ENCODE measurements around the gene RUFY4.

Gene RUFY4

DNA sequence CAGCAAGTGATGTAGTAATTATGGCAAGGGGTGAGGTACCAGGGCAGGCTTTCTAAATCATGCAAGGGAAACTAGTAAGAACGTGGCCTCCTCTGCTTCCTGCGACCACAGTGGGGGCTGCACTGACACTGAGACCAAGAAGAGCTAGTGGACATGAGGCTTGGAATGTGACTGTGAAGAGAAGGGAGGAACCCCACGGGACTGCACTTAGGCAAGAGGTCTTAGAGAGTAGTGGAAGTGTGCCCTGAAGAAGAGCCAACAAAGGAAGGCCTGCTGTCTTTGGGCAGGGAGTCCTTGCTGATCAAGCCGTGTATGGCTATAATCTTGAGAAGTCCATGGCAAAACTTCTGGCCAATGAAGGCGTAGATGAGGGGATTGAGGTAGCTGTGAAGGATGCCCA is 8.9 kb upstream of the RUFY4 start:
- DNase-seq (ENCODE audit: low read depth, low spot score) = no peak

DNA sequence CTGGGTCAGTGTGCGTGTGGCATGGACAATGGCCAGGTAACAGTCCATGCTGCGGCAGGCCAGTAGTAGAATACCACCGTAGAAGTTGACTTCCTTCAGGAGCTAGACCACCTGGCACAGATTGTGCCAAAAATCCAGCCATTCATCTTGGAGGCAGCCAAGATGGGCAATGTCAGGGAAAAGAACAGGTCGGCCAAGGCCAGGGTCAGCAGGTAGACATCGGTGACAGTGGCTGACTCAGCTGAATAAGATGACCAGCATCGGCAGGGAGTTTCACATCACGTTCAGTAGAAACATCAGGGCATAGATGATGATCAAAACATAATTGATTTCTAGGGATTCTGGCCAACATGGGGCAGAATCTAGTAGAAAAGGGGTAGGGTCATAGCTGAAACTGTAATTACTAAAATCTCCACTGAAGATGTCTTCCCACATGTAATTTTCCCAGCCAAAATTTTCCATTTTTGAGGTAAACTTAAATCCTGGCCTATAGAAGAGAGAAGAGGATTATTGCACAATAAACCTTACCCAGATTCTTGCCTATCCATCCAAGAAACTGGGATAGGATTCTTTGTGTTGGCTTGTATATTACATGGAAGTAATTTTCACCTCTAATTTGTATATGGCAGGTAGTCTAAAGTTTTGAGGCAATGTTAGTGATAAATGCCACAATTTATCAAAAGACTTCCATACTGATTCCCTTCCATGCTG is 7.9 kb upstream of the RUFY4 start:
- no peak for DNase-seq (ENCODE audit: low read depth, low spot score)

DNA sequence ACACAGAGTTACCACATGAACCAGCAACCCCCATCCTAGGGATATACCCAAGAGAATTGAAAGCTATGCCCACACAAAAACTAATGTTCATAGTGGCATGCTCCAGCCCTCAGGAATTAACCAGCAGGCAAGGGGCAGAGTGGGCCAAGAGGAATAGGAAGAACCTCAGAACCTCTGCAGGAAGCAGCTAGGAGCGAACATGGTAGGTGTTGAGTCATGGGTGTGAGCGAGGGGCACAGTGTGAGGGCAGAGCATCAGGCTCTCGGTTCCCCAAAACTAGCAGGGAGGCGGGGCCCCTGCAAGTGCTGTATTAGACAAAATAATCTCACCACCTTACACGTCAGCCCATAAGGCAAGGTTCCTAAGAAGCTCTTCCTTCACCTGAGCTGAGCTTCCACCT is 5.6 kb upstream of the RUFY4 start:
- no peak for DNase-seq (ENCODE audit: low read depth, low spot score)

DNA sequence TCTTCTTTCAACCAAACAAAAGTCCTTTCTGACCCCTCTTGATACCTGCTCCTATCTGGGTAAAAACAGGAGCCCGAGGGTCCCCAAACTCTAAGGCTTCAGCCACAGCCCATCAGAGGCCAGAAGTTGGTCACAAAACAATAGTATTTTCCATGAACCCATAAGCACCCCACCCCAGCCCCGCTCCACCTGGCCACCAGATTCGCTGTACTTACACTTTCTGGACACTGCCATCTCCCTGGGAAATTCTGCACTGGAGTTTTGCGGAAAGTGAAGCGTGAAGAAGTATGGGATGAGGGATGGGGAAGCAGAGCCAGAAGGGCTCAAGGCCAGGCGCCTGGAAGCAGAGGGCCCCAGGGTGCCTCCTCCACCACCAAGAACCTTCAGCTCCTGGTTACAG is 5.2 kb upstream of the RUFY4 start:
- DNase-seq (ENCODE audit: low read depth, low spot score) = no peak

DNA sequence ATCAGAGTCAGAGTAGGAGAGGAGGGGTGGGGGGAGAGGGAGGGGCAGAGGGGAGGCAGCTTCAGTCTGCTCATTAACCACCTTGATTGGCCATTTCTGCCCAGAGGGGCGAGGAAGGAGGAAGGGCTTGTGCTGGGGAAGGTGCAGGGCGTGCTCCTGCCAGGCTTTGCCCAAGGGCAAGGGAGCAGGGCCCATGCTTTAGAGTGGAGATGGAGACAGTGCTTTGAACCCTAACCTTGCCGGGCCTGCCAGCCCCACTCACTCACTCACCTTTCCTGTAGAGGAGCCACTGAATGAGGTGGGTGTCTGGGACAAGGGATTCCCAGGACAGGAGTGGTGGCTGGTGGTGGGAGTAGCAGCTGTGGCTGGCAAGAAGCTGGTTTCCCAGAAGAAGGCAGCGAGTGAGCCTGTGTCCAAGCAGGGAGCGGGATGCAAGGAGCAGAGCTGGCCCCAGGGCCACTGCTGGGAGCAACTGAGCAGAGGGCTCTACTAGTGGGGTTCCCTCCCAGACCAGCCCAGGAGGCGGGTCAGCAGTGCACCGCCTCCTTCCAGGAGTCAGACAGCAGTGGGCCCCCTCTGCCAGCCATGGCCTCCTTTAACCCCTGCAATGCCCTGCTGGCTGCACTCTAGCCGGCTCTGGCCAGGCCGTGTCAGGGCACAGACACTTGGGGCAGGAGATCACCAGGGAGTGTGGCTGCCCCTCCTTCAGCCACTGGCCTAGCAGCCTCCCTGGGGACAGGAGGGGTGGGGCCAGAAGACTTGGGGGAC is 3.6 kb upstream of the RUFY4 start:
- DNase-seq (ENCODE audit: low read depth, low spot score) = no peak

DNA sequence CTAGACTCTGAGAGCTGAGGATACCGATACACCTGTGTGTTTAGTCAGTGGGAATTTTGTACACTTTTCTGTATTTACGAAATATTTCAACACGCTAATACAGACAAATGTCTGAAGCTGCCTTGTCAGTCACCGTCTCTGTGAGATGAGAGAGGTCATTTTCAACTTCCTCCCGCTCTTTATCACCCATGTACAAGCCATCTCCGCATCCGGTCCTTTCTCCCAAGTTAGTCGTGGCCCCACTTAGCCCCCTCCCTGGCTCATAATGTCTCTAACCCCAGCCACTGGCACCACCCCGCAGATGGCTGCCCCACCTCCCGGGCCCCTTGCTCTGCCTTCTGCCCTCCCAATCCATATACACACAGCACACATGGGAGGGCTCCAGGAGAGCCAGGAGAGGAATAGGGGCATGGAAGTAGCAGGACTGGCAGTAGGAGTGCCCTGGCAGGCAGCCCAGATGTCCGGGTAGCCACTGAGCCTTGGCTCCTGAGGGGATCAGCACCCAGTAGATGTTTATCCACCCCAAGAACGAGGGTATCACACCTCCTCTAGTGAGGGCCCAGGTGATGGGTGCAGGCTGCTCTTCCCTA is 2.0 kb upstream of the RUFY4 start:
- no peak for DNase-seq (ENCODE audit: low read depth, low spot score)

DNA sequence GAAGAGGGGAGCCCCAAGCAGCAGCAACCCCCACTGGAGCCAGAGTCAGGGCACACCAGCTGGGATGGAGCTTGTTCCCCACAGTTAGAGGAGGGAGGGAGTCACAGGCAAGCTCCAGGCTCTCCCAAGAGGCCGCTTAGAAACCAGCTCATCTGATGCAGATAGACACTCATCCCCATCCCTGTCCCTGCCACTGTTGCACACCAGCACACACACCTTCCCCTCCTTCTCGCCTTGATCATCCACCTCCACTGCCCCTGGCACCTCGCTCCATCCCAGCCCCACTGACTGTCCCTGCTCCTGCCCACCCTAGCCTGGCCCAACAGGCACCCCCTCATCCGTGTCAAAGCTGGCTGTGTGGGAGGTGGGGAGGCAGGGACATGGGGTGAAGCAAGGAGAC is 1.5 kb upstream of the RUFY4 start:
- no peak for DNase-seq (ENCODE audit: low read depth, low spot score)

DNA sequence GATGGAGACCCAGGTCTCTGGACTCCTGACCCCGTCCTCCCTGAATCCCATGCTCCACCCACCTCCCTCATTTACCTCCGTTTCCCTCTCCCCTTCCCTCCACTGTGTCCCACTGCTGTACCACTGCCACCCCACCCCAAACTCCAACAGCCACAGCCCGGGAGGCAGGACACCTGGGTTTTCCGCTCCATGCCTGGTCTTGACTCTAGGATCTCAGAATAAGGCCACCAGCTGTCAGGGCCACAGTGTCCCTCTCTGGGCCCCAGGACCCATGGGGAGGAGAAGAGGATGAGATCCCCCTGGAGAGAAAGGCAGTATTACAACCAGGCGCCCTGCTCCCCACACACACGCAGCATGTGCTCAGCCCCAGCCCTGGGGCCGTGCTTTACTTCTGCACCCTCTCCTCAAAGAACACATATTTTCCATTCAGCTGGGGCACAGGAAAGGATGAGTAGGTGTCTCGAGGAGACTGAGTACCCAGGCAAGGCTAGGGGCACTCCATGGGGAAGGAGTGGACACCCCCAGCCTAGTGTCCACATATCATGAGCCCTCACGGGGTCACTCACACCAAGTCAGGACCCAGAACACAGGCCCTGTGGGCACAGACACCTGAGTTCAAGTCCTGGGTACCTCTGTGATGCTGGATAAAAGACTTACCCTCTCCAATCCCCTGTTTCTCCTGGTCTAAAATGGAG is 700 bp downstream of the RUFY4 start:
- DNase-seq (ENCODE audit: low read depth, low spot score) = no peak

DNA sequence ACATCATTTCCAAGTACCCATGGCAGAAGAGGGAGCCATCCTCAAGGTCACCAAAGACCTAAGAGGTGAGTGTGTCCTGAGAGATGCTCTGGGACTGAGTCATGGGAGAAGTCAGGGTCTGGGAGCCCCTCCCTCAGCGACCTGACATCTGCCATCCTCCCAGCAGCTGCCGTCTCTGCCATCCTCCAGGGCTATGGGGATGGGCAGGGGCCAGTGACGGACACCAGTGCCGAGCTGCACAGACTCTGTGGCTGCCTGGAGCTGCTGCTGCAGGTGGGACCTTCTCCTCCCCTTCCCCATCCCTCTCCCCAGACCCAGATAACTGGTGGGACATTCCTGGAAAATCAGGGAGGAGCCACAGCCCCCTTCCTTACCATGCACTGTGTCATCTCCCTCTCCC is 1.5 kb downstream of the RUFY4 start:
- no peak for DNase-seq (ENCODE audit: low read depth, low spot score)

DNA sequence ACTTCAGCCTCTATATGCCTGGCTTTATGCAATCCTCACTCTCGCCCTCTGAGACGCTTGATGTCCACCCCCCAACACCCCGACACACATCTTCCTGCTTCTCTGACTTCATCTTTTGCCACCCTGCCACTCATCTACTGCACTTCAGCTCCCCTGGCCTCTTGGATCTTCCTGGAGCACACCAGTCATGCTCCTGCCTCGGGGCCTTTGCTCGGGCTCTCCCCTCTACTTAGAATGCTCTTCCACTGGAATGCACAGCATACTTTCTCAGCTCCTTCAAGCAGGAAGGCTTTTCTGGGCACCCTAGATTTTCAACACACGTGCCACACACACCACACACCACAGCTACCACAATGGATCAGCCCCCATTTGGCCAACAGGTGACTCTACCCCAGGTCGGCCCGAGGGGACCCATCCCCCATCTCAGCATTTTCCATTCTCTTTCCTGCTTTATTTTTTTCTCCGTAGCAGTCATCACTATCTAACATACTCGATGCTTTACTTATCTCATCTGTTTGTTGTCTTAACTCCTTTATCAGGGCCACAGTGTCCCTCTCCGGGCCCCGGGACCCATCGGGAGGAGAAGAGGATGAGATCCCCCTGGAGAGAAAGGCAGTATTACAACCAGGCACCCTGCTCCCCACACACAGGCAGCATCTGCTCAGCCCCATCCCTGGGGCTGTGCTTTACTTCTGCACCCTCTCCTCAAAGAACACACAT is 2.3 kb downstream of the RUFY4 start:
- no peak for DNase-seq (ENCODE audit: low read depth, low spot score)

DNA sequence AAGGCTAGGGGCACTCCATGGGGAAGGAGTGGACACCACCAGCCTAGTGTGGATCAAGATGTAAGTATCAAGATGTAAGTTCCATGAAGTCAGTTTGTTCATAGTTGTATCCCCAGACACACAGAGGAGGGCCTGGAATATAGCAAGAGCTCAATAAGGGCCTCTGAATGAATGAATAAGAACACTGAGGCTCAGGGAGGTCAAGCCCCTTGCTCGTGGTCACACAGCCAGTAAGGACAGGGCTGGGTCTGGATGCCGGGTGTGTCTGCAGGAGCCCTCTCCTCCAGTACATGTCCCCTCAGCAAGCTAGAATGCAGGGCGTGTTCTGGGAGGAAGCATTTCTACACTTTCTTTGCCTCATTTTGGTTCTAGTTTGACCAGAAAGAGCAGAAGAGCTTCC is 2.9 kb downstream of the RUFY4 start:
- DNase-seq (ENCODE audit: low read depth, low spot score) = no peak

DNA sequence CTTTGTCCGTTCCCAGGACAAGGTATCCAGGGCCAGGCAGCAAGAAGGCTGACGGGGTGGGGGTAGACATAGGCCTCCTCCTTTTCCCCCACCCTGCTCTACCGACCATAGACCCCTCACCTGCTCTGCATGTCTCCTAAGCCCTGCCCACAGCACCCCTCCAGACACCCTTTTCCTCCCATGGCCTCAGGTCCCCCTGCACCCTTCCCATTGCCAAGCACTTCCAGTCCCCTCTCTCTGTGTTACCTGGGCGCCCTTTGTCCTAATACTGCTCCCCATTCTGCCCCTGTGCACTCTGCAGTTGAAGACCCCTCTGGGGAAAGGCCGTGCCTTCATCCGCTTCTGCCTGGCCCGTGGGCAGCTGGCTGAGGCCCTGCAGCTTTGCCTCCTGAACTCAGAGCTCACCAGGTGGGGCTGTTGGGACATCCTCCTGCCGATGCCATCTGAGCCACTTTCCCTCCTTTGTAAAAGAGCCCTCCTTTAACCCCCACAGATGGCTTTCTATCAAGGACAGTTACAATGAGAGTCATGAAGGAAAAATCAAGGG is 3.5 kb downstream of the RUFY4 start:
- no peak for DNase-seq (ENCODE audit: low read depth, low spot score)

DNA sequence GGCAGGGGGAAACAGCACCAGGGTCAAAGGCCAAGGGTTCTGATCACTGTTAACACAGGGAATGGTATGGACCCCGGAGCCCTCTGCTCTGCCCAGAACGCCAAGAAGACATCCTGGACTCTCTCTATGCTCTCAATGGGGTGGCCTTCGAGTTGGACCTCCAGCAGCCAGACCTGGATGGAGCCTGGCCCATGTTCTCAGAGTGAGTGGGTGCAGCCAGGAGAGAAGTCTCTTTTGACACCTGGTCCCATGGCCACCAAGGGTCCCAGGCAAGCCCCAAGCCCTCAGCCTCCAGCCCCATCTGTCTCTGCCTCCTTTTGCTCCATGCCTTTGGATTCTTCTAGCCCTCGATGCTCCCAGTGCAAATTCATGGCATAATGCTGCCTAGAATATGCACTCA is 4.1 kb downstream of the RUFY4 start:
- DNase-seq (ENCODE audit: low read depth, low spot score) = no peak

DNA sequence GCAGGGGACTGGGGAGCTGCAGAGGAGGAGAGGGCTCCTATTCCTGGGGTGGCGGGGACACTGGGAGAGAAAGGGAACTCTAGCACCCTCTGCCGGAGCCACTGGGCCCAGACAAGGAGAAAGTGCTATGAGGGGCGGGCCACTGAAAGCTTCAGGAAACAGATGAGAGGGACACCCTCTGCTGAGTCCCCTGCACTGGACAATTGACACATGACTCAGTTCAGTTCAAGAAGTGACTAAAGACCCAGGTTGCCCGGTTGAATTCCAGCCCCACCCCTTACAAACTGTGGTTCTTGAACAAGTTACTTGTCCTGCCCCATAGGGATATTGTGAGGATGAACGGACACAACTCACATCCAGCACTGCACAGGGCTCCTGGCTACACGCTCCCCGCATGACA is 5.0 kb downstream of the RUFY4 start:
- DNase-seq (ENCODE audit: low read depth, low spot score) = peak; percentile 64

DNA sequence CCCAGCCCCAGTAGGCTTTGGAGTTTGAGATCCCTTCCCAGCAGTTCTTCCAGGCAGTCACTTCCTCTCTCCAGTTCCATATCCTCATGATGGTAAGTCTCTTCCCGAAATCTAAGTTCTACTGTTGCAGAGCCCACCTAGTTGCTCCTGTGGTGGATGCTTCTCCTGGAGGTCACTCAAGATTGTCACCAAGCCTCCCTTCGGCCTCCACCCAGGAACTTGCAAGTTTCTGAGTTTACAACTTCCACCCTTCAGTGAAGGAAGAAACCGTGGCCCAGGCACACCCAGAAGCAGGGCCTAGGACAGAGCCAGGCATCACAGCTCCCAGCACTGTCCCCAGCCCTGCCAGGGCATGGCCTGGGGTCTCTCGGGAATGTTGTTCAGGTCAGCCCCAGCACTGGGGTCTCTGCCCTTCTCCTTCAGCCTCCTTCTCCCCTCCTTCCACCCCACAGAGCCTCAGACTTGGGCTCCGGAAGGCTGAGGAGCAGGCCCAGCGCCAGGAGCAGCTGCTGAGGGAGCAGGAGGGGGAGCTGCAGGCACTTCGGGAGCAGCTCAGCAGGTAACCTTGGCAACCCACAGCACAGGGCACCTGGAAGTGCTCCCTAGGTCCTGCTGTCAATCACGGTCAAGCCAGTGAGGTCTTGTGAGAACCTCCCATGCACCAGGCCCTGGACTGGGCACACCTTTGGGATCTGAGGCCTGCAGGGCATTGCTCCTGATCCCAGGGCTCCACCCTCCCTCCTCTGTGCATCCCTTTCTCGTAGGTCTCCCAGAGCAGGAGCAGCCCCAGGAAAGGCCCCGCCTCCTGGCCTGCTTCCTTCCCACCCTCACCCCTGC is 7.1 kb downstream of the RUFY4 start:
- DNase-seq (ENCODE audit: low read depth, low spot score) = no peak

DNA sequence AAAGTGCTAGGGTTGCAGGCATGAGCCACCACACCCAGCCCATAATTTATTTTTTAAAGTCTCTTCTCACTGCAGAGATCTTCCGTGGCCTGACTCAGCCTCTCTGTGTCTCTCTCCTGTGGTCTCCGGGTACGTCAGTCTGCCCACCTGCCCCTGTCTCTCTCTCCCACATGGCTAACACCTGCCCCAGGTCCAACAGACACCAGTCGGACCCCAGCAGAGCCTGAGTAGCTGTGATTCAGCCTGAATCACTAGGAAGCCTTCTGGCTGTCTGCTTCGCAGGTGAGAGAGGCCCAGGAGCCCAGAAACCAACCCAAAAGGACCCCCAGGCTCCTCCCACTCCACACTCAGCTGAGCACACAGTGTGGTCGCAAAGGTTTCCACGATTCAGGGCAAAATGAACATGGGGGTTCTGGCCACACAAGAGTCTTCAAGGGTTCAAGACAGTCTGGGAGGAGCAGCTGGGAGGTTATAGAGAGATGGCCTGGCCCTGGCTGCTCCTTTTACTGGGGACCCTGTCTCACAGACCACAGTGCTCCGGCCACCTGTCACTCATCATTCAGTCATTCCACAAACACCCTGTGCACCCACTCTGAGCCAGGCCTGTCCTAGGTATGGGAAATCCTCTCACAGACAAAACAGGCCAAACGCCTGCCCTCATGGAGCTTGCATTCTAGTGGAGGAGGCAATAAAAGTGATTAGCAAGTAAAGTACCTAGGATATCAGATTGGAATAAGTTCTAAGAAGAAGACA is 8.6 kb downstream of the RUFY4 start:
- DNase-seq (ENCODE audit: low read depth, low spot score) = no peak

DNA sequence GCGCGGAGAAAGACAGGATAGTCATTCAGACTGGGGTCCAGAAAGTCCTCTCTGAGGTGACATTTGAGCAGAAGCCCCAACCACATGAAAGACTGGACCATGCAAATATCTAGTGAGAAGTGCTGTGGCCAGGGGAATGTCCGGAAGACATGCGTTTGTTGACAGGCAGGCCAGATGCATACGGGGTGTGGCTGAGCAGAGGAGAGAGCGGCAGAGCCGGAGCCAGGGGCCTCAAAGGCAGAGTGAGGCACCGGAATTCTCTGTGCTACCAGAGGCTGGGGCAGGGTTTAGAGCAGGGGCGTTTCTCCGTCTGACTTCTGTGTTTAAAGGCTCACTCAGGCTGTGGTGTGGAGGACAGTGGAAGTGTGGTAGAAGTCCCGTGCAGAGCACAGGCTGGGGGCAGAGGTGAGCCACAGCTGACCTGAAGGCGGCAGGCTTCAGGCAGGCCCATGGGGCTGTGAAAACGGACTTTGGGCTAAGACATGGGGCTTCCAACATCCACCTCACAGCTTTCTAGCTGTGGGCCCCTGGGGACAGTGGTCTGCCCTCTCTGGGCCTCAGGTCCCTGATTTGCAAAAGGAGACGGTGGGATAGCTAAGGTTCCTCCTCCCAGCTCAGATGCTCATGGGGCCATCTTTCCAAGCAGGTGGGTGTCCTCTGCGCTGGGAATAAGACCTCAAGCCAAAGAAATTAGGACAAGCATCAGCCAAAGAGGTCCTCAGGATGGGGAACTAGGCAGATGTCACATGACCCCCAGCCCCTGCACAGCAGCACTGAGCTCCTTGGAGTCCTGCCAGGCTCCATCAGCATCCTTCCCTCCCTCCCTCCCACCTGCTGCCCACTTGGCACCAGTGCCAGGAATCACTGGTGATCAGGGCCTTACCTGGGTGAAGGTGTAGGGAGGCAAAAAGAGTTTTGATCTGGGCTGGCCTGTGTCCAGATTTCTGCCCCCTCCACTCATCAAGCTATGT is 11.2 kb downstream of the RUFY4 start:
- DNase-seq (ENCODE audit: low read depth, low spot score) = peak; percentile 44

DNA sequence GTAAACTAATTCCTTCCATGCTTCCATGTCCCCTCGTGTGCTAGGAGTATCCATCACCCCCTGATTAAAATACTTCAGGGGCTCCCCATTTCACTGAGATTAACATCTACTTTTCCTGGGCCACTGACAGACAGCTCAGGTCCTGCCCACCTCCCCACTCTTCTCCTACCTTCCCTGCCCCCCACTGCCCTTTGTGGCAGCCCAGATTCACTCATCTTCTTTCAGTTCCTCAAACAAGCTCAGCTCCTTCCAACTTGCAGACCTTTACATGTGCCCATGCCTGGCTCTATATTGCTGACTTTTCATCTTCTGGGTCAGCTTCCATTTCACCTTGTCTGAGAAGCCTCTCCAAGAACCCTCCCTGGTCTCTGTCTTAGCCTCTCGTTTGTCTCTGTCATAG is 12.0 kb downstream of the RUFY4 start:
- no peak for DNase-seq (ENCODE audit: low read depth, low spot score)

DNA sequence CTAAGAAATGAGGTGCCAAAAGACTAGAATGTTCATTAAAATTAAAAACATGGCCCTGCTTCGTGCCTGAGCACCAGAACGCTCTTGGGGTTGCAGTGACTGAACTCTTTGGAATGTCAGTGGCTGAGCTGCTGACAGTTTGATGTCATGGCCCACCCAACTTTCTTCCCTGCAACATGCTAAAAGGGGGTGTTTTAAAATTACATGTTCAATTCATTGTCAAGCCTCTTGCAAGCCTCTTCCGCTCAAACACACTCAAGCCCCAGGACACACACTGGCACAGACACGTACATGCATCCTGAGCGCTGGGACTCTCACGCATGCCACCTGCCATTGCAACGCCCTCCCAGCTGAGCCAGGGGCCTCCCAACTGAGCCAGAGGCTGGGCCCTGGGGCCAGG is 12.6 kb downstream of the RUFY4 start:
- no peak for DNase-seq (ENCODE audit: low read depth, low spot score)

All from ELF-1 (cell line).